OCI-LY1 (cell line): ENCODE measurements around the gene DNAH9.

ENCODE experiments used
- EZH2 ChIP-seq: fragments of 200-600 bp; sonication (generic), shearing (Covaris generic); IDR thresholded peaks from 2 replicates; pipeline ENCODE4 v1.8.0; 2017; ENCODE audit warnings: borderline replicate concordance, mixed run types, mild to moderate bottlenecking, antibody characterized with exemption, low read length, moderate library complexity, mixed read lengths
- TF ChIP-seq, protein P1 (sequence below): fragments of 200-600 bp; sonication (generic), shearing (Covaris generic); IDR thresholded peaks from 2 replicates; pipeline ENCODE4 v1.5.1; 2017; ENCODE audit warnings: mild to moderate bottlenecking, antibody characterized with exemption, low read length, moderate library complexity, mixed read lengths

DNA sequence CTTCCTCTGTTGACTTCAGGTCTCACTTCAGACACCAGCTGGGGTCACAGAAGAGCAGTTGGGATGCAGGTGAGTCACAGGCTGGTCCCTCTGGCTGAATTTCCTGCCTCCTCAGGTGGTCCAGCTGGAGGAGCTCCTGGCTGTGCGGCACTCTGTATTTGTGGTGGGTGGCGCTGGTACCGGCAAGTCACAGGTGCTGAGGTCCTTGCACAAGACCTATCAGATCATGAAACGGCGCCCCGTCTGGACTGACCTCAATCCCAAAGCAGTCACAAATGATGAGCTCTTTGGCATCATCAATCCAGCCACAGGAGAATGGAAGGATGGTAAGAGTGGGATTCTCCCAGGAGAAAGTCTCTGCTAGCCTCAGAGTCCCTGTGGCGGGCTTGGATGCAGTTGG lies 149.2 kb downstream of the DNAH9 start:
- TF ChIP-seq, protein P1, sequence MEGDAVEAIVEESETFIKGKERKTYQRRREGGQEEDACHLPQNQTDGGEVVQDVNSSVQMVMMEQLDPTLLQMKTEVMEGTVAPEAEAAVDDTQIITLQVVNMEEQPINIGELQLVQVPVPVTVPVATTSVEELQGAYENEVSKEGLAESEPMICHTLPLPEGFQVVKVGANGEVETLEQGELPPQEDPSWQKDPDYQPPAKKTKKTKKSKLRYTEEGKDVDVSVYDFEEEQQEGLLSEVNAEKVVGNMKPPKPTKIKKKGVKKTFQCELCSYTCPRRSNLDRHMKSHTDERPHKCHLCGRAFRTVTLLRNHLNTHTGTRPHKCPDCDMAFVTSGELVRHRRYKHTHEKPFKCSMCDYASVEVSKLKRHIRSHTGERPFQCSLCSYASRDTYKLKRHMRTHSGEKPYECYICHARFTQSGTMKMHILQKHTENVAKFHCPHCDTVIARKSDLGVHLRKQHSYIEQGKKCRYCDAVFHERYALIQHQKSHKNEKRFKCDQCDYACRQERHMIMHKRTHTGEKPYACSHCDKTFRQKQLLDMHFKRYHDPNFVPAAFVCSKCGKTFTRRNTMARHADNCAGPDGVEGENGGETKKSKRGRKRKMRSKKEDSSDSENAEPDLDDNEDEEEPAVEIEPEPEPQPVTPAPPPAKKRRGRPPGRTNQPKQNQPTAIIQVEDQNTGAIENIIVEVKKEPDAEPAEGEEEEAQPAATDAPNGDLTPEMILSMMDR, result no peak
- TF ChIP-seq EZH2, result no peak
